HG02938 (cell line): ENCODE data around the gene ERMP1.
"Not testable (repeated sequence)": the region's sequence is repeated elsewhere in the genome, so short reads cannot be mapped to it uniquely, and the experiment has no call there.

Source experiments
- ATAC-seq: cut with Tn5 transposase; IDR thresholded peaks from one replicate; pipeline ENCODE4 v1.9.1; 2021; ENCODE audit warnings: mild to moderate bottlenecking, moderate library complexity; ENCODE audit not compliant: unreplicated experiment

Gene ERMP1

DNA sequence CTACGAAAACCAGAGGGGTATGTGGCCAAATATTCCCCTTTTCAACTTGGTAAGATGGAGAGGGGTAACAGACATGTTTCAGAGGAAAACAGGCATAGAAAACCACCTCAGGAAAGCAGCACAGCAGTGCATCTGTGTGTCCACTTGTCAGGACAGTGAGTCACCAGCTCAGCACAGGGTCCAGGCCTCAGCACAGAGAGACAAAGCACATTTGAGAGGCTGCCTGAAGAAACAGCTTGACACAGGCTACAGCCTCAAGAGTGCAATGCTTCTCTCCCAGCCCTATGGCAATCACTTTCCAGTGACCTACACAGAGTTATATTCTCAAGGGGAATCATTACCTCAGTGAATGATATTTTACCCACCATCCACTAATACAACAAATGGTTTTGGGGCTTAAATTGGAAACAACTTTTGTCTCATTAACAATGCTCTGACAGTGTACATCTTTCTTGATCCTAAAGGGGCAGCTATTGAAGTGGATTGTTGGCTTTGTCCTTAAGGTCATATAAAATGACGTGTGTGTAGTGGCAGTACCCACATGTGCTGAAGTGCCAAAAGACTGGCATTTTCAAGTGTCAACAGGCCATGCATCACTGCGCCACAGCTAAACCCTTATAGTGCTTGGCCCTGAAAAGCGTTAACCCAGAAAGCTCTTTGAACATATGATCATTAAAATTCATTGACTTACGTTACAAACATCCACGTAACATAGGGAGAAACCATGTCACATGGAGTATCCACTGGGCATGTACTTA, 46.4 kb downstream of the ERMP1 start:
- no peak for ATAC-seq

DNA sequence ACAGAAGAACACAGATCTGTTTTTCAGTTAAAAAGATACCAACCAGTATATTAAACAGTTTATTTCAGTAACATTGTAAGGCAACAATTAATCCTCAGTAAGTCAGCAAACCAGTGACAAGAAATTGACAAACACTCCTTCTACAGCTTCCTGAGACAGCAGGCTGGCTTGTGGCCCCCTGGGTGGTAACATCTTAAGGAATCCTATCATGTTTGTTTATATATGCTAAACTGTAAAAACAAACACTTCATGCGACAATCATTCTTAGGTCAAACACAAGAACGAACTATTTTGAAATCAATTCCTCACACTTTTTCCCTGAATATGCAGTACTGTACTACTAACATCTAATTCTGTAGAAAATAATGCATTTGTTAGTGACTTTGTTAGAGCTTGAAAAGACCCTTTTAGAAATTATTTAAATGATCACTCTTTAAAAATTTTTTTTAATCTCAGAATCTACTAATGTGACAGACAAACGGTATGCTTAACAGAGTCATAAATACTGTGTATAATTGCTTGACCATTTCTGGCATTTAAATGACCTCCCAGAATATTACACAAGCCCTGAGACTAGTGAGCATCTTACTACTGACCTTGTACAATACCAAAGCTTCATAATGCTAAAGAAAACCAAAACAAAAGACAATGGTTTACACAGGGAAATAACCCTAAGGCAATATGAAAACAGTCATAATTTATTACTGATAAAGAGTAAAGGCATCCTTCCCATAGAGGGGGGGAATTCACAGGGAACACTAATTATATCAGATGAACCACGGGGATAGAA, 48.2 kb downstream of the ERMP1 start:
- ATAC-seq: no peak

DNA sequence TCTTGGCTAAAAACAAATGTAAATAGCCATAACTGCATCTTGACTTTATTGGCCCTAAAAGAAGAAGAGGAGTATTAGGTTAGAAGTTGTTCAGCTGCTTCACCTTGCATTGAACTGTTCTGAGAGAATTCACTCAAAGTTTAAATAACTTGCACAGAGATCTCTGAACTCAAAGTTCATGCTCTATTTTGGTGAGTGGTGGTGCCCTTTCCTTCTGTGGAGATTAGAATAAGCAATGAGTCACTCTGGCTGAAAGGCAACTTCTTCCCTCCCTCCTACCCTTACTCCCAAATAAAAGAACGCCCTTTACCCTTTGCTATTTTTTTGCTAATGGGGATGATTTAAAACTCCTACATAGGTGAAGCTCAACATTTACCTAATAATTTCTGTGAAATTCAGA, 48.9 kb downstream of the ERMP1 start:
- ATAC-seq: no peak

DNA sequence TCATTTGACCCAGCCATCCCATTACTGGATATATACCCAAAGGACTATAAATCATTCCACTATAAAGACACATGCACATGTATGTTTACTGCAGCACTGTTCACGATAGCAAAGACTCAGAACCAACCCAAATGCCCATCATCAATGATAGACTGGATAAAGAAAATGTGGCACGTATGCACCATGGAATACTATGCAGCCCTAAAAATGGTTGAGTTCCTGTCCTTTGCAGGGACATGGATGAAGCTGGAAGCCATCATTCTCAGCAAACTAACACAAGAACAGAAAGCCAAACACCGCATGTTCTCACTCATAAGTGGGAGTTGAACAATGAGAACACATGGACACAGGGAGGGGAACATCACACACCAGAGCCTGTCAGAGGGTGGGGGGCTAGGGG, 49.5 kb downstream of the ERMP1 start:
- not testable (repeated sequence) for ATAC-seq

DNA sequence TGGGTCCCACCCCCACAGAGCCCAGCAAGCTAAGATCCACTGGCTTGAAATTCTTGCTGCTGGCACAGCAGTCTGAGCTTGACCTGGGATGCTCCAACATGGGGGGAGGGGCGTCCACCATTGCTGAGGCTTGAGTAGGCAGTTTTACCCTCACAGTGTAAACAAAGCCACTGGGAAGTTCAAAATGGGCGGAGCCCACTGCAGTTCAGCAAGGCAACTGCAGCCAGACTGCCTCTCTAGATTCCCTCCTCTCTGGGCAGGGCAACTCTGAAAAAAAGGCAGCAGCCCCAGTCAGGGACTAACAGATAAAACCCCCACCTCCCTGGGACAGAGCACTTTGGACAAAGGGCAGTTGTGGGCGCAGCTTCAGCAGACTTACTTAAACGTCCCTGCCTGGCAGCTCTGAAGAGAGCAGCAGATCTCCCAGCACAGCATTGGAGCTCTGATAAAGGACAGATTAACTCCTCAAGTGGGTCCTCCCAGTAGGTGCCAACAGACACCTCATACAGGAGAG, 53.2 kb downstream of the ERMP1 start:
- ATAC-seq: not testable (repeated sequence)

DNA sequence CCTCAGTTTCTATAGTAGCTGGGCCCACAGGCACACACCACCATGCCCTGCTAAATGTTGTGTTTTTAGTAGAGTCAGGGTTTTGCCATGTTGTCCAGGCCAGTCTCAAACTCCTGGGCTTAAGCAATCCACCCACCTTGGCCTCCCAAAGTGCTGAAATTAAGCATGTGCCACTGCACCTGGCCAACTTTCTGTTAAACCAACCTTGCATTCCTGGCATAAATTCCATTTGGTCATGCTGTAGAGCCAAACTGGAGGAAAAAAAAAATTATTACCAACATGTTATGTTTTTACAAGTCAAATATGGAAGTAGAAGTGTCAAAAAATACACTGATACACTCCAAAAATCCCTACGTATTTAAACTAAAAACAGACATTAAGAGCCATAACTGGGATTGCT, 54.1 kb downstream of the ERMP1 start:
- no peak for ATAC-seq

DNA sequence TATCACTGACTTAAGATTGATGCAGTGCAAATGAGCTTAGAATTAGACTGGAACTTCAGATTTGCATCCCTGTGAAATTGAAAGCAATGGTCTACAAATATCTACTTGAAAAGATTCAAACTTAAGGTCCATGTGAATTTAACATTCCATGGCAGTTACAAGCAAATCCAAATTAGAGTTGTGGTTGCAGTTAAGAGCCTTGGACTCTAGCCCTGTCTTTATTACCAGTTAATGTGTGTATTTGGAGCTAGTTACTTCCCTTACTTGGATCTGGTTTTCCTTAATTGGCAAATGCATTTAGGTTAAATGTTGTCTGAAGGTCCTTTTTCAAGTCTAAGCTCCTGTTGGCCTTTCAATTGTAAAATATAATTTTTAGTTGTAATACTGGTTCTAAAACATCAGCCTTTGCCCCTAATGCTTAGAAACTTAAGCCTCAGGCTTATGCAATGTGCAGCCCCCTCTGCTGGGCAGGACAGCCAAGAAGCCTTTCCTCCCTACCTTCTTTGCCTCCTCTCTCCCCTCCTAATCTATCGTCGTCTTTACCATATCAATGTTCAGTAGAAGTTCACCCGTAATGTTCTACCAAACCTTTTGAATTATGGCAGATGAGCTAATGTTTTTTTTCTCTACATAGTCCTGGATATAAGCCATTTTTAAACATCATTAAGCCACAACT, 59.5 kb downstream of the ERMP1 start:
- ATAC-seq: no peak

DNA sequence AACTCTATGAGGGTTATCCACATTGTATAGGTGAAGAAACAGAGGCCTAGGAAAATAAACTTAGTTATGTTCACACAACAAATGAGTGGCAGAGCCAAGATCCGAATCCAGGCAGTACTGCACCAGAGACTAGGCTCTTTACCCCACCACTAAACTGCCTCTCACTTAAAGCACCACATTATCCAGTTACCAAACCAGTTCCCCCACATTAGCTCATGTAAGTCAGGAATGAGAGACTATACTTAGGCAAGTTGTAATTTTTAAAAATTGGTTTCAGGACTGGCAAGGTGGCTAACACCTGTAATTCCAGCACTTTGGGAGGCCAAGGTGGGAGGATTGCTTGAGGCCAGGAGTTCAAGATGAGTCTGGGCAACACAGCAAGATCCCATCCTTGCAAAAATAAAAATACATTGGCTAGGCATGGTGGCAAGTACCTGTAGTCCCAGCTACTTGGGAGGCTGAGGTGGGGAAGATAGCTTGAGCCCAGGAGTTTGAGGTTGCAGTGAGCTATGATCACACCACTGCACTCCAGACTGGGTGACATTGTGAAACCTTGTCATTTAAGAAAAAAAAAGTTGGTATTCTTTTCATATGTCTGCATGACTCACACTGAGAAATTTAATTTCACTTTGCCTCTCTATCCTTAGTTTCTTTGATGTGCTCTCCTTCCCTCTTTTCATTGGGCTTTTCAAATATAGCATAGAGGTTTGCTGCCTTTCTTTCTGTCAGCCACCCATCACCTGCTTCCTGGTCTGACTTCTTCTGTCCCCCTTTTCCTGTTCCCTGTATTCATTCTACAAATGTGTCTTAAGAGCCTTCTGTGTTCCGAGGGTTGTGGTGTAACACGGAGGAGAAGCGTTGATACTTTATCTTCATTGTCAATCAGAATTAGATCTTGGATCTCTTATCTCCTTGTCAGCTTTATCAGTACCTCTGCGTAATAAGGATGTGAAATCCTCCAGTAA, 64.7 kb downstream of the ERMP1 start:
- ATAC-seq: no peak

DNA sequence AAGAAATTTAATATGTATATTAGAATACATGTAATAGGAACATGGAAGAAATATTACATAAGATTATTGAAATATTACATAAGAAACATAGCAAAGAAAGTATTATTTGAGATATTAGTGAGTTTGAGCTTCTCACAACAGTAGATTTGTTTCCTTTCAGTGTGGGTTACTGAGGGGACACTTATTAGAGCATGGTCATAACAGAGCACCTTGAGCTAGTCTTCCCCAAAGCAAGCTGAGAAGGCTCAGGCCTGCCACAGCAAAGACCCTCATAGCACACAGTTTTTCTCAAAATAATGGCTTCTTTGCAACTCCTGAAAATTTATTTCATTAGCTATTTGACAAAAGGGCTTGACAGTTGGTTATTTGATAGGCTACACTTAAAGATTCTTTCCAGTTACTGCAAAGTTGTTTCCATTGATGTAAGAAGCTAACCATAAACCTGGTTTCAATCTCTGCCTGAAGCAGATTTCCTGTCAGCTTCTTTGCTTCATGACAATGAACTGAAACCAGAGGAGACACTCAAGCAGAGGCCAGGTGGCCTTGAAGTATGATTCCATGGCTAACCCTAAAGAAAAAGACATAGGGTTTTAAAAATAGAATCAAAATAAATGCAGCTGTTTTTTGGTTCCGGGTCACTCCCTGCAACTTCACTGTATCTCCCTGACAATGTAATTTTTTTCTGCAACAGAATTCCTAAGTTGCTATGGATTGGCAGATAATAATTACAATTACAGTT, 68.6 kb downstream of the ERMP1 start:
- peak; percentile 81 for ATAC-seq

DNA sequence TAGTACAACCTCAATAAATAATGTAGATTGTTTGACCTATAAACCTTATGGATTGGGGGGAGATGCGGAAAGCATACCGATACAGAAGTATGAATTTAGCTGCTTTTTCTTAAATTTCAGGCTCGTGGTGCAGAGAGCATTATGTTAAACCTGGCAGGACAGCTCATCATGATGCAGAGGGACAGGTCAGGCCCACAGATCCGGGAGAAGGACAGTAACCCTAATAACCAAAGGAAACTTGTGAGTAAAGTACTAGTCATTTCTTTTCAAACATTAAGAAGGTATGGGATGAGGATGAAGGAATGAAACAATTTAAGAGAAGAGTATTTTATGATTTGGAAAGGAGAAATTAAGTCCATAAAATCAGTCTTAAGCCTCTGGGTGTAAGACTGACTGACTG, 70.5 kb downstream of the ERMP1 start:
- no peak for ATAC-seq

DNA sequence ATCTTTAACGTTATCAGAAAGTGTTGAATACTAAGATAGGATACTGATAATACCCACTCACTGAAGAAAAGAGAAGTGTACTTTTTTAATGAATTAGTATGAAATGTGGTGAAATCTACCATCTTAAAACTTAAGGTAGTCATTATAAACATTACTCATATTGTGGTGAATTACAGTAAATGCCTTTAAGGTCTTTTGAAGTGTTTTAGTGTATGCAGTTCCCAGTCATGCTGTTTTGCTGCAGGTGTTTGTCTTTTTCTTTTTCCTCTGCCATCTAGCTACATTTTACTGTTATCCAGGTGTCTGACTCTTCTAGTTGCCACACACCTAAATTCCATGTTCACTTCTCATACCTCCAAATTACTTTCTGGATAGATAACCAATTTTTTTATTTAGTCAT, 72.6 kb downstream of the ERMP1 start:
- no peak for ATAC-seq

DNA sequence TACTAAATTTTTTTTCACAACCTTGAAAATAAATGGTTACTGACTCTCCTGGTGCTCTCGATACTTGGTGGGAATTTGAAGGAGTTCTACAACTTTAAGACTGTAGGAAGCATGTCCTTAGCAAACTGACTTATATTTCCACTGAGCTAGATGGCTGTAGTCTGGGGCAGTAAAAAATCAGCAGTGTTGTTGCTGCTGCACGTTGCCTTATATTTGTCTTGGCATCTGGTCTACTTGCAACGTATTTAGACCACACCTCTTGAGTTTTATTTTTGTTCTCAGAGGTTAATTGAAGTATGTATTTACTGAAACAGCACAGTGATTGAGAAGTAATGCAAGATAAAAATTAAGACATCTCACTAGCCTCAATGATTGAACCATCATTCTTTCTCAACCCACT, 76.3 kb downstream of the ERMP1 start:
- ATAC-seq: no peak

DNA sequence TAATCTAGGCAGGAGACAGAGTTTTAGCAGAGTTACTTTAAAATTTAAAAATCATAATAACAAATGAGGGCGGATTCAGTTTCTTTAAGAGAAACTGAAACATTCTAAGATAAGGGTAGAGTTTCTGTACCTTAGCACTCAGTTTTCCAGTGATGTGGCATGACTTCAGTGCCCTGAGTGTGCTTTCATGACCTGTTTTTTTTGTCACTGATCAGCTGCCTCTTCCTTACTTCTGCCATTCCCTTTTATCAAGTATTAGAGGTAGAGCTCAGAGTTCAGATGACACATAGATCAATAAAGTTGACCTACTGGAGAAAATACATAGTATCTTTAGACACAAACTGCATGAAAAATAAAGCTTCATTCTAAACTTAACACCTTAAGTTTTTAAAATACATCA, 82.3 kb downstream of the ERMP1 start:
- ATAC-seq: no peak

DNA sequence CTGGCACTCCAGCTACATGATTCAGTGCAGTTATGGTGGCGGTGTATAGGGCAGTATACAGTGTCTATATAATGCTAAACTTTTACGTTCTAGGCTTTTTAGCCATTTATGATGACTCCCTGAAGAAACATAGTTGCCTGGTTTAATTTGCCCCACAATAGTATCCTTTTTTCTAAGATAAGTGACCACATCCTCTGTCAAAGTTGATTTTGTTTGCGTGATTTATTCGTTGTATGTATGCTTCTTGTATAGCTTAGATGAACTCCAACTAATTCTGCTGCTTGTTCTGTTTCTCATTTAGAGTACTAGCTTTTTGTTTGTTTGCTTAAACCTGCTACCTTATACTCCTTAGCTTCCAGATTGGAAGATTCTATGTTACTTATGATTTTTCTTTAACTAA, 83.6 kb downstream of the ERMP1 start:
- no peak for ATAC-seq

DNA sequence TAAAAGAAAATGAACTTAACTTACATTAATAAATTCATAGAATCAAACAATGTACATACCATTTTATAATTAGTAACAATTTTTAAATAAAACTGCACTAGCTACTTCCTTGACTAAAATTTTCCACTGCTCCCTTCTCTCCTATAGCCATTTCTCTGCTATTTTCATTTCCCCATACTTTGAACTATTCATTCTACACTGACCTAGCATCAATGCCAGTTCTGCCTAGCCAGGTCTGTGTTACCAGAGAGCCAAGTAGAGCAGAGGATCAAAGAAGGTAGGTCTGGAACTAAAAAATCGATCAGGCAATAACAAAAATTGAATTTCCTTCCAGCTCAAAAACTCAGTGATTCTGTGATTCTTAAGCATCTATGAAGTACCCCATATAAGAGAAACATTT, 84.5 kb downstream of the ERMP1 start:
- no peak for ATAC-seq

DNA sequence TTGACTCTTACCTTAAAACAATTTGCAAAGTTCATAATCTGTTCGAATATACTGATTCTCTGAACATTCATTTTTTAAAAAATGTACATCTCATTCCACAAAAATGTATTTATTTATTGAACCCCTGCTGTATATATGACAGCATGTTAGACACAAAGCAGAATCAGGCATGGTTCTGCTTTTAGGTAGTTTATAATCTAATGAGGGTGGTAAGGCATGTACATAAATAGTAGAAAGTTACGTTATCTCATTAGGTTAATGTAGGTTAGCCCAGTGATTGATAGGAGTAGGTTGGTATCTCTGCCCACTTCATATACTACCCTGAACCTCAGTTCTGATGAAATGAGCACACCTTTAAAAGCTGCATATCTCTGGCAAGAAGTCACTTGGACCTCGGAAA, 89.8 kb downstream of the ERMP1 start:
- ATAC-seq: no peak

DNA sequence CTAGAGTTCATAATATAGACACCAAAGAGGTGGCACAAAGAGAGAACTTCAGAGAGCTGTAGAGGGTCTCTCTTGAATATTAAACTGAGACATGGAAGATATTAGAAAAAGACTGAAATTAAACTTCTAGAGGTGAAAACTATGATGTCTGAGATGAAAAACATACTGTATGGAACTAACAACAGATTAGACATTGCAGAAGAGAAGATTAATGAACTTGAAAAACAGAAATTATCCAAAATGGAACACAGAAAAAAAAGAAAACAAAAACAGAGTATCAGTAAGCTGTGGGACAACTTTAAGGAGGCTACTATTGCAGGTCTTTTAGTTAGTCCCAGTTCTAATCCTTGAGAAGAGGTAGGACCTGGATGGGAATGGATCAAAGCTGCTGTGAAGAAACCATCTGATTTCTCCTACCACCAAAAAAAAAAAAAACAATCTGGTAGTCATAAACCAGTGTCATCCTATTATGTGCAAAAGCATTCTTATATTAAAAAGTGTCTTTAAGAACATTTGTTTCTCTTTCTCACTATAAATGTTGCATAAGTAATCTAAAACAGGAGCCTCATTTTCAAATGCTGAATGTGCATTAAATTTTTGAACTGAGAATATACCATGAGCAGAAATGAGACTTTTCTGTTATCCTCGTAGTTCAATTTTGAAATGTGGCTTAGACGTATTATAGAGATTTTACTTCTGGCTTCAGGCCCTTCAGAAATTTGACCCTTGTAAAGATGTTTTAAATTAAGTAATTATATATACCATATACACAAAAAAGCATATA, 96.2 kb downstream of the ERMP1 start:
- no peak for ATAC-seq

DNA sequence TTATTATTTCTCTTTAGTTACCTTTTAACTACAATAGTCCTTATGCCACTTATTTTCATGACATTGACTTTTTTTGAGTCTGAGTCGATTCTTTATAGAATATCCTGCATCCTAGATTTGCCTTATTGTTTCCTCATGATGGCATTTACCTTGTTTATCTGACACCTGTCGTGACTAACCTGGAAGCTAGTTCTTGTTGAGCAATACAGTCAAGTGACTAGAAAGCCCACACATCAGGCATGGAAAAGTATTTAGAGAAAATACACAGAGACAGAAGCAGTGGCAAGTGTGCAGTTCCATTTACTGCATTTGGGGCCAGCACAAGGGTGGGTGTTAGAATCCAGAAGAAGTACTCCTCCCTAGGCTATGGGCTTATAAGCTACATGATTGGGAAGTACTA, 97.8 kb downstream of the ERMP1 start:
- ATAC-seq: no peak
